PC-3 (cell line): ENCODE data around the gene RAD1. TPM values are rescaled to one million over a fixed set of nuclear protein-coding genes. Genes with fewer than 3 reads are reported as not detected.

ENCODE experiments used
- ATAC-seq: fragments of 200-7000 bp; cut with Tn5 transposase; 2 replicates; pipeline ENCODE4 v1.9.1; 2020; ENCODE audit warnings: mild to moderate bottlenecking, moderate library complexity
- BruUV-seq: library from RNA; stranded (reverse); fragments of 400-500 nt; replicated peaks from 2 replicates; lab custom pipeline; 2021; lab: Mats Ljungman, UMichigan
- CTCF ChIA-PET: fragments of 300-600 bp; sonication (Branson Sonifier 250); formaldehyde crosslinking; loops from one replicate; lab custom pipeline; 2022; ENCODE audit warnings: antibody characterized with exemption; lab: Charles Lee
- POLR2A ChIA-PET: fragments of 300-600 bp; sonication (Branson Sonifier 250); formaldehyde crosslinking; loops from one replicate; lab custom pipeline; 2022; ENCODE audit warnings: antibody characterized with exemption; ENCODE audit not compliant: unreplicated experiment; lab: Charles Lee
- DNase-seq: peaks from one replicate; pipeline ENCODE4 v3.0.0-alpha.2; 2015
- H2AFZ ChIP-seq: fragments of 300-600 bp; sonication (generic); 2 replicates; pipeline ENCODE4 v1.6.0; 2016; ENCODE audit warnings: antibody characterized with exemption, low read length
- H3F3A ChIP-seq: fragments of 300-600 bp; sonication (generic); one replicate; pipeline ENCODE4 v1.6.0; 2017; ENCODE audit warnings: antibody characterized with exemption, low read length, control low read depth, mild to moderate bottlenecking; ENCODE audit not compliant: unreplicated experiment
- H3K27ac ChIP-seq: fragments of 300-600 bp; sonication (generic); 2 replicates; pipeline ENCODE4 v1.5.1; 2016; ENCODE audit warnings: mild to moderate bottlenecking, low read length
- H3K27me3 ChIP-seq: fragments of 300-600 bp; sonication (generic); 2 replicates; pipeline ENCODE4 v1.6.1; 2016; ENCODE audit warnings: low read length, mixed read lengths
- H3K36me3 ChIP-seq: fragments of 300-600 bp; sonication (generic); 2 replicates; pipeline ENCODE4 v1.6.1; 2016; ENCODE audit warnings: low read depth, mixed run types, low read length, mixed read lengths
- H3K4me1 ChIP-seq: fragments of 300-600 bp; sonication (generic); 2 replicates; pipeline ENCODE4 v1.5.1; 2016; ENCODE audit warnings: low read length; ENCODE audit not compliant: insufficient read depth
- H3K4me2 ChIP-seq: fragments of 300-600 bp; sonication (generic); 2 replicates; pipeline ENCODE4 v1.6.0; 2016; ENCODE audit warnings: low read length
- H3K4me3 ChIP-seq: fragments of 300-600 bp; sonication (generic); 2 replicates; pipeline ENCODE4 v1.5.1; 2016; ENCODE audit warnings: mild to moderate bottlenecking, low read length, mixed read lengths
- H3K79me2 ChIP-seq: fragments of 300-600 bp; sonication (generic); 2 replicates; pipeline ENCODE4 v1.6.1; 2017; ENCODE audit warnings: low read length, mixed read lengths
- H3K9ac ChIP-seq: fragments of 300-600 bp; sonication (generic); 2 replicates; pipeline ENCODE4 v1.6.0; 2016; ENCODE audit warnings: mild to moderate bottlenecking, low read length
- H3K9me2 ChIP-seq: fragments of 300-600 bp; sonication (generic); replicated peaks from 2 replicates; pipeline ENCODE4 v1.6.1; 2016; ENCODE audit warnings: mixed run types, low read length, mixed read lengths
- H3K9me3 ChIP-seq: fragments of 300-600 bp; sonication (generic); 2 replicates; pipeline ENCODE4 v1.6.1; 2016; ENCODE audit warnings: low read length, mixed read lengths
- H4K20me1 ChIP-seq: fragments of 300-600 bp; sonication (generic); 2 replicates; pipeline ENCODE4 v1.6.1; 2016; ENCODE audit warnings: low read length, mixed read lengths
- EZH2 ChIP-seq: fragments of 300-600 bp; sonication (generic); IDR thresholded peaks from one replicate; pipeline ENCODE4 v1.6.1; 2017; ENCODE audit warnings: antibody characterized with exemption, mild to moderate bottlenecking, low read length; ENCODE audit not compliant: unreplicated experiment
- EZH2phosphoT487 ChIP-seq: fragments of 300-600 bp; sonication (generic); IDR thresholded peaks from 2 replicates; pipeline ENCODE4 v1.6.1; 2018; ENCODE audit warnings: mild to moderate bottlenecking, antibody characterized with exemption, low read length, borderline replicate concordance
- intact Hi-C: fragments of 100-400 bp; cut with micrococcal nuclease; formaldehyde crosslinking; loops from 2 replicates; pipeline ENCODE4 v1.9.0; 2023
- total RNA-seq: library from RNA; depleted of rRNA; stranded (reverse); fragments of >200 nt; gene quantifications from 2 replicates; pipeline ENCODE4 v1.2.3, GENCODE V29; 2014
- TF ChIP-seq, protein P1 (sequence below): fragments of 300-600 bp; sonication (generic); conservative IDR thresholded peaks from 2 replicates; pipeline ENCODE4 v1.5.1; 2017; ENCODE audit warnings: antibody characterized with exemption, low read depth, mild to moderate bottlenecking, low read length

Gene RAD1
- total RNA-seq, 1 experiment from 2014 or later: 62.5 TPM

GRCh38 chr5:34928267-34928666, 13.0 kb upstream of the RAD1 start:
- Histone ChIP-seq H3K36me3 (peaks cover 33% of the 10 kb centered on the region), H4K20me1 (peaks cover 26% of the 10 kb centered on the region), H3F3A (peaks cover 19% of the 10 kb centered on the region), H2AFZ (no peak overlapping the region), H3K9me2 (no peaks in the 10 kb centered on the region), H3K79me2 (peaks cover 52% of the 10 kb centered on the region), H3K27me3 (no peaks in the 10 kb centered on the region), H3K4me2 (peak overlapping the region; percentile 80; the same call in 1 of the 2 replicates), H3K4me3 (no peak overlapping the region), H3K4me1 (peaks cover 30% of the 10 kb centered on the region), H3K9ac (no peak overlapping the region), H3K9me3 (no peaks in the 10 kb centered on the region), H3K27ac (no peak overlapping the region)
- DNase-seq (no peak), ATAC-seq (no peak)
- no peak for TF ChIP-seq EZH2phosphoT487
- no peak for TF ChIP-seq EZH2
- TF ChIP-seq, protein P1, sequence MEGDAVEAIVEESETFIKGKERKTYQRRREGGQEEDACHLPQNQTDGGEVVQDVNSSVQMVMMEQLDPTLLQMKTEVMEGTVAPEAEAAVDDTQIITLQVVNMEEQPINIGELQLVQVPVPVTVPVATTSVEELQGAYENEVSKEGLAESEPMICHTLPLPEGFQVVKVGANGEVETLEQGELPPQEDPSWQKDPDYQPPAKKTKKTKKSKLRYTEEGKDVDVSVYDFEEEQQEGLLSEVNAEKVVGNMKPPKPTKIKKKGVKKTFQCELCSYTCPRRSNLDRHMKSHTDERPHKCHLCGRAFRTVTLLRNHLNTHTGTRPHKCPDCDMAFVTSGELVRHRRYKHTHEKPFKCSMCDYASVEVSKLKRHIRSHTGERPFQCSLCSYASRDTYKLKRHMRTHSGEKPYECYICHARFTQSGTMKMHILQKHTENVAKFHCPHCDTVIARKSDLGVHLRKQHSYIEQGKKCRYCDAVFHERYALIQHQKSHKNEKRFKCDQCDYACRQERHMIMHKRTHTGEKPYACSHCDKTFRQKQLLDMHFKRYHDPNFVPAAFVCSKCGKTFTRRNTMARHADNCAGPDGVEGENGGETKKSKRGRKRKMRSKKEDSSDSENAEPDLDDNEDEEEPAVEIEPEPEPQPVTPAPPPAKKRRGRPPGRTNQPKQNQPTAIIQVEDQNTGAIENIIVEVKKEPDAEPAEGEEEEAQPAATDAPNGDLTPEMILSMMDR: no peak
- ChIA-PET POLR2A (no interaction called here), CTCF (no interaction called here)
- BruUV-seq: no TSS peak
- intact Hi-C loops: no loop called here

- H3K4me3 ChIP-seq: no peak overlapping the region
- H3K4me2 ChIP-seq: no peak overlapping the region
- no peaks in the 10 kb centered on the region for H3K27me3 ChIP-seq
- H2AFZ ChIP-seq: no peak overlapping the region
- DNase-seq (no peak), ATAC-seq (no peak)
- CTCF ChIA-PET: no interaction called here
- peaks cover 47% of the 10 kb centered on the region for H3K79me2 ChIP-seq
- H4K20me1 ChIP-seq: peaks cover 27% of the 10 kb centered on the region
- H3K9ac ChIP-seq: no peak overlapping the region
- peaks cover 23% of the 10 kb centered on the region for H3F3A ChIP-seq
- TF ChIP-seq EZH2phosphoT487 (no peak), EZH2 (no peak)
- TF ChIP-seq, protein P1: no peak
- intact Hi-C loops: no loop called here
- H3K36me3 ChIP-seq: peaks cover 37% of the 10 kb centered on the region
- no TSS peak for BruUV-seq
- H3K4me1 ChIP-seq: peaks cover 35% of the 10 kb centered on the region
- no peak overlapping the region for H3K27ac ChIP-seq
- H3K9me3 ChIP-seq: no peaks in the 10 kb centered on the region
- H3K9me2 ChIP-seq: no peaks in the 10 kb centered on the region
- POLR2A ChIA-PET: no interaction called here
These were observed 12.5 kb upstream of the RAD1 start for GRCh38 chr5:34927785-34928184.

GRCh38 chr5:34926318-34926888, 11.1 kb upstream of the RAD1 start:
- CTCF ChIA-PET: no interaction called here
- Histone ChIP-seq H3K4me1 (peaks cover 34% of the 10 kb centered on the region), H3K27me3 (no peaks in the 10 kb centered on the region), H3K9me2 (no peaks in the 10 kb centered on the region), H2AFZ (no peak overlapping the region), H3K36me3 (peaks cover 50% of the 10 kb centered on the region), H3K9ac (no peak overlapping the region), H4K20me1 (peaks cover 25% of the 10 kb centered on the region), H3K79me2 (peaks cover 35% of the 10 kb centered on the region), H3K27ac (no peak overlapping the region), H3F3A (peaks cover 29% of the 10 kb centered on the region), H3K9me3 (no peaks in the 10 kb centered on the region), H3K4me3 (no peak overlapping the region), H3K4me2 (no peak overlapping the region)
- BruUV-seq: no TSS peak
- no peak for ATAC-seq
- no peak for DNase-seq
- intact Hi-C loops: no loop called here
- TF ChIP-seq, protein P1: no peak
- TF ChIP-seq EZH2phosphoT487 (no peak), EZH2 (no peak)
- POLR2A ChIA-PET: no interaction called here
